AG04450 (cell line): Measurements from ENCODE around the gene PRR14L. TPM values are rescaled to one million over a fixed set of nuclear protein-coding genes. Genes with fewer than 3 reads are reported as not detected.
"Not testable (repeated sequence)": the region's sequence is repeated elsewhere in the genome, so short reads cannot be mapped to it uniquely, and the experiment has no call there.

ENCODE experiments used
- CTCF ChIA-PET: fragments of 300-600, 350-600 bp; formaldehyde crosslinking; extraction: SDS; loops from one replicate; lab custom pipeline; 2022; ENCODE audit warnings: antibody characterized with exemption, inconsistent platforms; lab: Charles Lee
- POLR2A ChIA-PET: fragments of 350-600 bp; formaldehyde crosslinking; extraction: SDS; loops from one replicate; lab custom pipeline; 2021; ENCODE audit warnings: antibody characterized with exemption, inconsistent platforms; lab: Yijun Ruan, JAX
- DNase-seq: peaks from one replicate; pipeline ENCODE4 v3.0.0-alpha.2; 2011; ENCODE audit warnings: low read depth, low spot score
- H3K27ac ChIP-seq: one replicate; pipeline ENCODE4 v1.5.1; 2012; ENCODE audit warnings: low read depth, low read length, control low read depth
- H3K27me3 ChIP-seq: one replicate; pipeline ENCODE4 v1.6.0; 2012; ENCODE audit warnings: low read length; ENCODE audit not compliant: control insufficient read depth, insufficient read depth
- H3K4me3 ChIP-seq: 2 replicates; pipeline ENCODE4 v1.5.1; 2011; ENCODE audit warnings: mild to moderate bottlenecking, low read depth, low read length, control low read depth
- H3K9me3 ChIP-seq: 2 replicates; pipeline ENCODE4 v1.5.1; 2012; ENCODE audit warnings: low read length; ENCODE audit not compliant: control insufficient read depth, insufficient read depth
- polyA minus RNA-seq: library from RNA; depleted of rRNA, polyadenylated mRNA; stranded (reverse); fragments of >200 nt; gene quantifications from 2 replicates; pipeline ENCODE4 v1.2.3, GENCODE V29; 2011; rRNA and poly(A)+ RNA removed
- polyA plus RNA-seq: library from polyadenylated mRNA; depleted of rRNA; stranded (reverse); fragments of >200 nt; gene quantifications from 2 replicates; pipeline ENCODE4 v1.2.3, GENCODE V29; 2011; rRNA removed
- TF ChIP-seq, protein P1 (sequence below): IDR thresholded peaks from 2 replicates; pipeline ENCODE4 v1.5.1; 2011; ENCODE audit warnings: low read depth, low read length, control low read depth, inconsistent platforms

Gene PRR14L
- polyA plus RNA-seq (14.9 and 16.3 TPM in 2 replicates), polyA minus RNA-seq (64.9 and 71.7 TPM in 2 replicates)

DNA sequence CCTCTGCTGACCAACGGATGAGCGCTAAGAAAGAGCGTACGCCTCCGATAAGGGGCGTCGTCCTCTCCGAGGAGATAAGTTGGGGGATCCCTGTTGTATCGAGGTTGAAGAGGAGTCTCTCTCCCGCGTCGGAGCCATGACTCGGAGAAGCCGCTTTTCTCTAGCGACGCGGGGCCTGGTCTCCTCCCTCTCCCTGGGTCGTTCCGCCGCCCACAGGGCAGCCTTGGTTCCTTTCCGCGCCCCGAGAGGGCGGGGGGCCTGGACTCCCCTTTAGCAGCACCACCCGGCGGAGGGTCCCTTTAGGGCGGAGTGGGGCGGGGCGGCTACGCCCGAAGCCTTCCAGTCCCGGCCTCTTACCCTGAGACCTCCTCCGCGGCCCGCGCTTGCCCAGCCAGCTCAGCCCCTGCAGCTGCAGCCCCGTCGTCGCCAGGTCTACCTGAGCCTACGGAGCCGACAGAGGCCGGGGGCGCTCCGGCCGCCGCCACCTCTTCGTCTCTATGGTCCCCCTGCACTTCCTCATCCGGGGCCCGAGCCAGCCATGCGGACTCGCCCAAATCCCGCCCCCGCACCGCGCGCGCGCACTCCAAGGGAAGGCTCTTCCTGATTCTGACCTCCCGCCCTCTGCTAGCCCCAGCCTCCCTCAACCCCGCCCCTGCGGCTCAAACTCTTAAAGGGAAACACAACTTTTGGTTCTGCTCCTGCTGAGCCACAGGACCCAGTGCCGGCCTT, at the start of gene PRR14L:
Gene PRR14L, minus strand, starts transcription at position 497 of the 729 bp plus-strand sequence. CDS start 11,272 bp downstream, outside the sequence.
- TF ChIP-seq, protein P1, sequence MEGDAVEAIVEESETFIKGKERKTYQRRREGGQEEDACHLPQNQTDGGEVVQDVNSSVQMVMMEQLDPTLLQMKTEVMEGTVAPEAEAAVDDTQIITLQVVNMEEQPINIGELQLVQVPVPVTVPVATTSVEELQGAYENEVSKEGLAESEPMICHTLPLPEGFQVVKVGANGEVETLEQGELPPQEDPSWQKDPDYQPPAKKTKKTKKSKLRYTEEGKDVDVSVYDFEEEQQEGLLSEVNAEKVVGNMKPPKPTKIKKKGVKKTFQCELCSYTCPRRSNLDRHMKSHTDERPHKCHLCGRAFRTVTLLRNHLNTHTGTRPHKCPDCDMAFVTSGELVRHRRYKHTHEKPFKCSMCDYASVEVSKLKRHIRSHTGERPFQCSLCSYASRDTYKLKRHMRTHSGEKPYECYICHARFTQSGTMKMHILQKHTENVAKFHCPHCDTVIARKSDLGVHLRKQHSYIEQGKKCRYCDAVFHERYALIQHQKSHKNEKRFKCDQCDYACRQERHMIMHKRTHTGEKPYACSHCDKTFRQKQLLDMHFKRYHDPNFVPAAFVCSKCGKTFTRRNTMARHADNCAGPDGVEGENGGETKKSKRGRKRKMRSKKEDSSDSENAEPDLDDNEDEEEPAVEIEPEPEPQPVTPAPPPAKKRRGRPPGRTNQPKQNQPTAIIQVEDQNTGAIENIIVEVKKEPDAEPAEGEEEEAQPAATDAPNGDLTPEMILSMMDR: peak; percentile 21; the same call in 1 of the 2 replicates
- Histone ChIP-seq H3K27ac (peak within 1 kb of the TSS; percentile 73), H3K9me3 (no peaks in the 10 kb centered on the region), H3K27me3 (no peaks in the 10 kb centered on the region), H3K4me3 (peak within 1 kb of the TSS; percentile 87)
- ChIA-PET CTCF (interaction anchor here (1.2 kb wide), 2 partner anchors 85 to 221 kb away, joined by 3 to 4 read pairs; no protein-coding TSS in a partner anchor), POLR2A (no interaction called here)
- DNase-seq: peak; percentile 77

DNA sequence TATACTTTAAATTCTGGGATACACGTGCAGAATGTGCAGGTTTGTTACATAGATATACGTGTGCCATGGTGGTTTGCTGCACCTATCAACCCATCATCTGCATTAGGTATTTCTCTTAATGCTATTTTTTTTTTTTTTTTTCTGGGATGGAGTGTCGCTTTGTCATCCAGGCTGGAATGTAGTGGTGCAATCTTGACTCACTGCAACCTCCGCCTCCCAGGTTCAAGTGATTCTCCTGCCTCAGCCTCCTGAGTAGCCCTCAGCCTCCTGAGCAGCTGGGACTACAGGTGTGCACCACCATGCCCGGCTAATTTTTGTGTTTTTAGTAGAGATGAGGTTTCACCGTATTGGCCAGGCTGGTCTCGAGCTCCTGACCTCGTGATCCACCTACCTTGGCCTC, 49.4 kb upstream of the PRR14L start:
- H3K9me3 ChIP-seq, POLR2A ChIA-PET, H3K27me3 ChIP-seq, DNase-seq, H3K27ac ChIP-seq, H3K4me3 ChIP-seq, CTCF ChIA-PET: not testable (repeated sequence)

DNA sequence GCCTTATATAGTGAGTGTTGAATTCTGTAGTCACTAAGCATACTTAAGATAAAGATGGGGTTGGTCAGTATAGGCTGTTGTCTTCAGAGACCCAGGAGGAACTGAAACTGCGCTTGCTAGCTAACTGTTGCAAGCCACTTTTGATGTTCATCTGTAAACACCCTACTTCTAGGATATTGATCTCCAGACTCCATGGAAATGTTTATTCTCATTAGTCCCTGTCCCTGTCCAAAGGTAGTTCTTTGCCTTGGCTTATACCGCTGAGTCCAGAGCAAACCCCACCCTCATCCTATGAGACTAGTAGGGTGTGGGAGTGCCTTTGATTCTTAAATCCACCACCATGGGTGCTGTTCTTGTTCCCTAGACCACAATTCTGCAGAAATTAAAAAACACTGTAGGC, 40.3 kb upstream of the PRR14L start:
- no peaks in the 10 kb centered on the region for H3K9me3 ChIP-seq
- no peaks in the 10 kb centered on the region for H3K27me3 ChIP-seq
- TF ChIP-seq, protein P1: no peak
- ChIA-PET POLR2A (no interaction called here), CTCF (no interaction called here)
- H3K27ac ChIP-seq: no peak overlapping the region
- no peak overlapping the region for H3K4me3 ChIP-seq
- DNase-seq: no peak

DNA sequence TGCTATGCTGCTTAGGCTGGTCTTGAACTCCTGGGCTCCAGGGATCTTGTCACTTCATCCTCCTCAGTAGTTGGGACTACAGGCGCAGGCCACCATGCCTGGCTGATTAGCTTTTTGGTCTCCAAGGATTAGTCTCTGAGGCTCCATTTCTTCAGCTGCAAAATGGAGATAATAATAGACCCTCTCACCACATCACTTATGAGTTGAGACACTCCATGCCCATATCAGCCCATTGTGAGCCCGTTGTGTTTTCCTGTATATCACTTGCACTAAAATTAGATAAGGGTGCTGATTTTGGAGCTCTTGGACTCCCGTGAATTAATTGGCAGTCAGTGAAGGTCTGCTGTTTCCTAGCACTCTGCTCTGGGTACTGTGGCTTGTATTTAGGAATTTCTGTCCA, 39.9 kb upstream of the PRR14L start:
- Histone ChIP-seq H3K9me3 (no peaks in the 10 kb centered on the region), H3K27ac (no peak overlapping the region), H3K27me3 (no peaks in the 10 kb centered on the region), H3K4me3 (no peak overlapping the region)
- ChIA-PET POLR2A (no interaction called here), CTCF (interaction anchor here (0.6 kb wide), 1 partner anchor 599 kb away, joined by 3 read pairs; no protein-coding TSS in a partner anchor)
- DNase-seq: no peak
- TF ChIP-seq, protein P1: no peak

DNA sequence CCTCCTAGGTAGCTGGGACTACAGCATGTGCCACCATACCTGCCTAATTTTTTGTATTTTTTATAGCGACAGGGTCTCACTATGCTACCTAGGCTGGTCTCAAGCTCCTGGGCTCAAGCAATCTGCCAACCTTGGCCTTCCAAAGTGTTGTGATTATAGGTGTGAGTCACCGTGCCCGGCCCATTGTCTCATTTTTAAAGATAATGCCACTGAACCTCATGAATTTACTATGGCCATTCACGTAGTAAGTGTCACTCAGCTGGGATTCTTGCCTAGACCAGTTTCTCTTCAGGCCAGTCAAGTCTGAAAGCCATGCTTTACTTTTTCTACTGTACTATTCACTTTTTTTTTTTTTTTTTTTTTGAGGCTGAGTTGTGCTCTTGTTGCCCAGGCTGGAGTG, 26.3 kb upstream of the PRR14L start:
- no peak overlapping the region for H3K27ac ChIP-seq
- H3K4me3 ChIP-seq: no peak overlapping the region
- no peaks in the 10 kb centered on the region for H3K27me3 ChIP-seq
- CTCF ChIA-PET: interaction anchor here (0.7 kb wide), 1 partner anchor 94 kb away, joined by 5 read pairs; no protein-coding TSS in a partner anchor
- DNase-seq: no peak
- TF ChIP-seq, protein P1: no peak
- no peaks in the 10 kb centered on the region for H3K9me3 ChIP-seq
- POLR2A ChIA-PET: interaction anchor here (0.7 kb wide), 1 partner anchor 174 kb away, joined by 5 read pairs; no protein-coding TSS in a partner anchor
